GM19463 (cell line): Measurements from ENCODE around the gene IMPDH1.

Experiments
- ATAC-seq: cut with Tn5 transposase; IDR thresholded peaks from one replicate; pipeline ENCODE4 v1.9.1; 2021; ENCODE audit warnings: mild to moderate bottlenecking, moderate library complexity; ENCODE audit not compliant: unreplicated experiment

Gene IMPDH1

GRCh38 chr7:128406314-128407232, 3.2 kb downstream of the IMPDH1 start:
- ATAC-seq, result no peak

- peak; percentile 27 for ATAC-seq
Measured at GRCh38 chr7:128405471-128406313, 4.1 kb downstream of the IMPDH1 start.

DNA sequence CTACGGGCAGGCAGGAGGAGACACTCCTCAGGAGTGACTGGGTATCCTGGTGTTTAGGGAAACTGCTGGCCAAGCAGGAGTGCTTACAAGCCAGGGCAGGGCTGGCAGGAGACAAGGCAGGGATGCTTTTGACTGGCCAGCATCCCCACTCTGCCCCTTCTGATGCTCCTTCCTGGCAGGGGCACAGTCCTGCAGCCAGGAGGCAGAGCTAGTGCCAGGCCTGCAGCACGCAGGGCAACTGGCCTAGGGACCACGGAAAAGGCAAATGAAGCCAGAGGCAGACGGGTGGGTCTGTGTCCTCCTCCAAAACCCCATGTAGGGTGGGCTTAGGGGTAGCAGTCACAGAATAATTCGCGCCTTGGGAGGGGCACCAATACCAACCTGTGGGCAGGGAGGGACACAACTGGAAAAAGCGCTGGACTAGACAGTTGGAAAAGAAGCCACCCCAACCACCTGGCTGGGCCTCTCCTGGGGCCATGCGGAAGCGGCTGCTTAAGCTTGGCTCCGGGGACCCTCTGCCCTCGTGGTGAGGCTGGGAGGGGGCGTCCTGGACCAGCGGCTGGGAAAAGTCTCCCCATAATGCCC, 4.8 kb downstream of the IMPDH1 start:
- ATAC-seq, result no peak

DNA sequence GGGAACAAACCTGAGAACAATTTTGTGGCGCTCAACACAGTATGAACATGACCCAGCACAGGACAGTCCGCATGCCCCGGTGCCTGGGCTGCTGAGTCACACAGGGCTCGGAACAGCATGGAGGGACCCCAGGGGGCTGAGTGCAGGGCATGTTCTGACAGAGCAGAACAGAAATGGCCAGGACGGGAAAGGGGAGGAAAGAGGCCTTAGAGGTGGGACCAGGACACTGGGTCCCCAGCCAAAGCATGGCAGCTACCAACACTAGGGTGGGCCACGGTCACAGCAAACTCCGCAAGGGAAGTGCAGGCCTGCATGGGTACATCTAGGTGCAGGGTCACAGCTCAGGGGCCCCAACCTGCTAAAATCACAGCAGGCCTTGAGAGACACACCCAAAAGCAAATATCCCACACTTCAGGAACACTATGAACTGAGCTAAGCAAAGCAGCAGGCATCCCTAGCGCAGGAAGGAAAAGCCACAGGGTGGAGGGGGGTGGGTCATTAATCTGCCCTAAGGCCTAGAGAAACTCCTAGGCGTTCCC, 5.6 kb downstream of the IMPDH1 start:
- ATAC-seq, result no peak

DNA sequence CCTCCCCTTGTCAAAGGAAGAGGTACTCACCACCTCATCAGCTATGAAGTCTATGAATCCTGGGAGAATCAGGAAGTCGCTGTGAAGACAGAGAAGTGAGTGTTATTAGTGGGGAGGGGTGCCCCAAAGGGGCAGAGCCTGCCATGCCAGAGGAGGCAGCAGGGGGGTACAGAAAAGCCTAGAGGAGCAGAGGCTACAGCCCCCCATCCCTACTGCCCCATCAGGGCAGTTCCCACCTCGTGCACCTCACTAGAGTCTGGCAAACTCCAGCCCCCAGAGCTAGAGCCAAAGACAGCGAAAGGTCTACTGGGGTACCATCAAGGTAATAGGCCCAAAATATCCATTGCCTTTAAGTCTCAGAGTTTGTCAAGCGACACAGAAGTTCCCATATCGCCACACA, 6.1 kb downstream of the IMPDH1 start:
- ATAC-seq, result no peak

- ATAC-seq, result no peak
Measured at GRCh38 chr7:128402356-128402755, 7.4 kb downstream of the IMPDH1 start.

DNA sequence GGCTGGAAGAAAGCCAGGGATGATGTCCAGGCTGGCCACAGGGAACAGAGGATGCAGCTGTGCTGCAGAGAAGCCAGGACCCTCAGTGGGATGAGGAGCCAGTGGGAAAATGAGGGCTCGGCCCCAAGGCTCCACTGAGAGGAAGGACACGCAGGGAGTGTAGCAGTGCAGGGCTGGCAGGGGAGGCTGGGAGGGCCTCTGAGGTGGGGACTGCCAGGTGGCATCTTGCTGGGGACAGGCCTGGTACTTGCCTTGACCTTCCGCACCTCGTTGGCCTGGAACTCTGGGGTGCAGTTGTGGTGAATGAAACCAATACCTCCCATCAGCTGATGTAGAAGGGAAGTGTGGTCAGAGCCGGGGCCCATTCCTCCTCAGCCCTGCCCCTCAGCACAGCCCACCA, 9.2 kb downstream of the IMPDH1 start:
- ATAC-seq, result no peak

DNA sequence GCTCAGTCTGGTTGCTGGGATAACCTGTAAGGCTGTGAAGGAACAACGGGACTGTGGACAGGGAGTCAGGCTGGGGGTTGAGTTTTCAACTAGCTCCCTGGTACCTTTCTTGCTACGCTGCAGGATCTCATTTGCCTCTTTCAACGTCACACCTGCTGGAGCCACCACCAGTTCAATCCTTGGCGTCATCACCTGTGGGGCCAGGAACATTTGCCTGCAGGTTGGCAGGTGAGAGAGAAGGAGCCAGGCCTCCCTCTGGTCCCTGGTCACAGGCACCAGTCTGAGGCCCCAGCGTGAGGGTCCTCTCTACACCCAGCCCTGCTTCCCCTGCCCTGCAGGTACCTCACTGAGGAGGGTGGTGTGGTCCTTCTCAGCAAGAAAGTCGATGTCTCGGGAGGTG, 9.8 kb downstream of the IMPDH1 start:
- no peak for ATAC-seq

- ATAC-seq, result no peak
Measured at GRCh38 chr7:128398841-128399135, 11.0 kb downstream of the IMPDH1 start.

- ATAC-seq, result no peak
Measured at GRCh38 chr7:128398016-128398840, 11.6 kb downstream of the IMPDH1 start.

GRCh38 chr7:128396357-128396756, 13.4 kb downstream of the IMPDH1 start:
- ATAC-seq, result no peak

GRCh38 chr7:128395748-128396147, 14.0 kb downstream of the IMPDH1 start:
- no peak for ATAC-seq

GRCh38 chr7:128394904-128395496, 14.8 kb downstream of the IMPDH1 start:
- ATAC-seq, result no peak

DNA sequence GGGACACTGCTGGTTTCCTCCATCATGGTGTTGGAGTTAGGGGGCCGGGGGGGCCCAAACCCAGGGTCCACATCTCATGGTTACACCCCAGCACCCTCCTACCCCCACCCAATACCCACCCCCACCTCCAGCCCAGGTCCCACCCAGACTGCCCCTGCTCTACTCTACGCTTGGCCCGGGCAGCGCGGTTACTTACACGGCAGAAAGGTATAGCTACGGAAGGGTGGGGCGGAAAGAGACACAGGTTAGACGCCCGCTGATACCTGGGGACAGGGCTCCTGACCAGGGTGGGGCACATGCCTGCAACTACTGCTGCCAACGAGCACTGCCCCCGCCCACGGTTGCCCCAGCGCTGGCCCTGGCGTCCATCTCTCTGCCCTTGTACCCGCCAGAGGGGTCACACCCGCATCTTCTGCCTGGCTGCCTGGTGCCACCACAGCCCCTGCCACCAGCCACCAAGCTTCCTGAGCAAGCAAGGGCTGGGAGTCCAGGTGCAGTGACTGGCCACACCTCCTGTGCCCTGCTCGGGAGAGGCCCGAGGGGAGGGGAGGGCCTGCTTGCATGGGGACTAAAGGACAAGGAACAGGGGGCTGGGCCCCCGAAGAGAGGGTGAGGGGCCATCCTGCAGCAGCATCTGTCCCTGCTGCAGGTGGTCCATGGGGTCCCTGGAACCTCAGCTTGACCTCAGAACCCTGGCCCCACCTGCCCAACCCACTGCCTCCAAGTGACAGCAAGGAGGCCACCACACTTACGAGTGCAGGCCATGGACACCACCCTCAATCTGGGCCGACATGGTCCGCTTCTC, 16.1 kb downstream of the IMPDH1 start:
- ATAC-seq, result no peak

DNA sequence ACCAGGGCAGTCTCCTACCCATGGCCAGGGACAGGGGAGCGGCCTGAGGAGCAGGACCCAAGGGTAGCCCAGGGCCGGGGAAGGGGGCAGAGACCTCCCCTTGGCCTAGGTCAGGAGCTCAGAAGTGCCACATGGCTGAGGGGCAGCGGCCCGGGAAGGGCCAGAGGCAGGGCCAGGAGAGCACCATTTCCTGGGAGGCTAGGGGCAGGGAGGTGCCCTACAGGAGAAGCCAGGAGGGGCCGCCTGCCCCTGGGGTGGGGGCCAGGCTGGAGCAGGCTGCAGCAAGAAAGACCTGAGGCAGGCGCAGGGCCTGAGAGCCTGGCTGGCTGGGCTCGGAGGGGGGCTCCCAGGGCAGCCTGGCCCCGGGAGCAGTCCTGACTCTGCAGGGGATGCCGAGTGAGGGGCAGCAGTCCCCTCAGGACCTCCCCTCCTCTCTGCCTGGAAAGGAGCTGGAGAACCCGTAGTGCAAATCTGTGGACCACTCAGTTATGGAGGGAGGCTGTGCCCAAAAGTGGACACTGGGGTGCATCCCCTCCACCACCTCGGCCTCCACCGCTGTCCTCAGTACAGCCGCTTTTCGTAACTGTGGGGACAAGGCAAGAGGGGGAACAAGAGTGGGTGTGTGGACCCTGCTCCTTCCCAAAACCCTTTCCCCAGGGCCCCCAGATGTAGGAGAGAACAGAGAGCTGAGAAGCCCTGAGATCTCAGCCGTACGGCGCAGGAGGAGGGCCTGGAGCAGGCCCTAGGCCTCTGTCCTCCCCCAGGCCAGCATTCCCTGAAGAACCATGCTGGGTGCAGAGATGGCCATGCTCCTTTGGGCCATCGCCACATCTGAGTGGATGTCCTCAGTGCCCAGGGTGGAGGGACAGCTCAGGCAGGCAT, 17.1 kb downstream of the IMPDH1 start:
- ATAC-seq, result no peak

DNA sequence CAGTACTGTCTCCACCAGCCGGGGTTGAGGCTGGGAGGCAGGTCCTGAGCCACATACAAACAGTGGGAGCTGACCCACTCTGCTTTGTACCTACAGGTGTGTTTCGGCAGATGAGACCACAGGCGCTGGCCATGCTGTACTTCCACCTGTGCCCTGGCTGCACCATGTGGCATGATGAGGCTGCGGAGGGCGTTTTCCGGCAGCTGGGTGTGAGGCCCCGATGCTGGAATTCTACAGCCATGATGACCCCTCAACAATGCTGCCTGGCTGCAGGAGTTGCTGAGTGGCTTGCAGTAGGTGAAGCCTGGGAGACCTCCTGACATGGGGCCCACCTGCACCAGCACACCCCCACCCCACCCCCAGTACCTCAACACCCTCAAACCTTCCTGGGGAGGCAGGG, 18.0 kb downstream of the IMPDH1 start:
- no peak for ATAC-seq

GRCh38 chr7:128390871-128391565, 18.8 kb downstream of the IMPDH1 start:
- ATAC-seq, result no peak
